ENCODE results near the gene IRAG1.

Gene IRAG1

DNA sequence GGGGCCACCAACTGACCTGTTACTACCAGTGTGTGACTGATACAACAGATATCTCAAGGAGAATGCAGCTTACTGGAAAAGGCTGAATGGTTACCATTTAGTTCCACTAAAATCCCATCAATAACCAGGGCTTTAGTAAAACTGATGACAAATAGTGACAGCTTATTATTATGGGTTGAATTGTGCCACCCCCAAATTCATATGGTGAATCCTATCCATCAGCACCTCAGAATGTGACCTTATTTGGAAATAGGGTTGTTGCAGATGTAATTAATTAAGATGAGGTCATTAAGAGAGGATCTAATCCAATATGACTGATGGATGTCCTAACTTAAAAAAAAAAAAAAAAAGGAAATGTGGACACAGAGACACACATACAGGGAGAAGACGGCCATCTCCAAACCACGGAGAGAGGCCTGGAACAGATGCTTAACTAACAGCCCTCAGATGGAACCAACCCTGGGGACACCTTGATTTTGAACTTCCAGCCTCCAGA, 27.4 kb upstream of the IRAG1 start:
- Histone ChIP-seq H2AFZ (ENCODE audit: low read depth) (no peak overlapping the region), H3K27ac (no peak overlapping the region), H4K20me1 (ENCODE audit: insufficient read depth) (no peaks in the 10 kb centered on the region), H3K79me2 (ENCODE audit: insufficient read depth, low read depth) (no peaks in the 10 kb centered on the region), H3K36me3 (ENCODE audit: insufficient read depth) (no peaks in the 10 kb centered on the region), H3K4me3 (IDR thresholded peaks at IDR 0.05; ENCODE audit: insufficient read depth, low read depth, low read length) (no peak overlapping the region), H3K4me2 (no peak overlapping the region), H3K27me3 (ENCODE audit: insufficient read depth, low read depth) (no peaks in the 10 kb centered on the region), H3K4me1 (ENCODE audit: low read depth, poor library complexity, severe bottlenecking) (no peaks in the 10 kb centered on the region), H3K9ac (no peak overlapping the region)
- TF ChIP-seq CTCF (conservative IDR thresholded peaks at IDR 0.05; ENCODE audit: low read depth, low read length): no peak

GRCh38 chr11:10719616-10720015, 26.1 kb upstream of the IRAG1 start:
- H3K4me2 ChIP-seq: no peak overlapping the region
- H3K4me3 ChIP-seq (IDR thresholded peaks at IDR 0.05; ENCODE audit: insufficient read depth, low read depth, low read length): no peak overlapping the region
- H3K36me3 ChIP-seq (ENCODE audit: insufficient read depth): no peaks in the 10 kb centered on the region
- no peaks in the 10 kb centered on the region for H3K27me3 ChIP-seq (ENCODE audit: insufficient read depth, low read depth)
- no peak overlapping the region for H3K9ac ChIP-seq
- no peak overlapping the region for H3K27ac ChIP-seq
- H3K4me1 ChIP-seq (ENCODE audit: low read depth, poor library complexity, severe bottlenecking): no peaks in the 10 kb centered on the region
- H4K20me1 ChIP-seq (ENCODE audit: insufficient read depth): no peaks in the 10 kb centered on the region
- no peak overlapping the region for H2AFZ ChIP-seq (ENCODE audit: low read depth)
- no peaks in the 10 kb centered on the region for H3K79me2 ChIP-seq (ENCODE audit: insufficient read depth, low read depth)
- TF ChIP-seq CTCF (conservative IDR thresholded peaks at IDR 0.05; ENCODE audit: low read depth, low read length): no peak

- Histone ChIP-seq H3K4me3 (IDR thresholded peaks at IDR 0.05; ENCODE audit: insufficient read depth, low read depth, low read length) (no peak overlapping the region), H3K79me2 (ENCODE audit: insufficient read depth, low read depth) (no peaks in the 10 kb centered on the region), H3K4me2 (no peak overlapping the region), H4K20me1 (ENCODE audit: insufficient read depth) (no peaks in the 10 kb centered on the region), H3K36me3 (ENCODE audit: insufficient read depth) (no peaks in the 10 kb centered on the region), H3K27ac (no peak overlapping the region), H3K27me3 (ENCODE audit: insufficient read depth, low read depth) (no peaks in the 10 kb centered on the region), H2AFZ (ENCODE audit: low read depth) (no peak overlapping the region), H3K9ac (no peak overlapping the region), H3K4me1 (ENCODE audit: low read depth, poor library complexity, severe bottlenecking) (no peaks in the 10 kb centered on the region)
- no peak for TF ChIP-seq CTCF (conservative IDR thresholded peaks at IDR 0.05; ENCODE audit: low read depth, low read length)
Measured at GRCh38 chr11:10716543-10717259, 23.1 kb upstream of the IRAG1 start.

DNA sequence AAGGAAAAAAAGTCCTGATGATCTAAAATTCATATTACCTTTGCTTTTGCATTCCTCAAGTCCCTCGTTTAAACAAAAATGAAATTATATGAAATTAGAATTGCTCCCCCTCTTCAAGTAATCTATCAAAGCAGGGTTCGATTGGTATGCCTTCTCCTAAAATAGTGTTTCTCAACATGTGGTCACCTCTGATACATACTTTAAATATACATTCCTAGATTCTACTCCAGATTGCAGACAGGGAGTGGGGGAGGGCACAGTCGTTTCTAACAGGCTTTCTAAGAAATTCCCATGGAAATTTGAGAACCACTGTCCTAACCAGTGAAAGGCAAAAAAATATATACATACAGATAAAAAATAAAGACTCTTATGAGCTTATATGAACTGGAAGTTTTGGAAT, 22.6 kb upstream of the IRAG1 start:
- TF ChIP-seq CTCF (conservative IDR thresholded peaks at IDR 0.05; ENCODE audit: low read depth, low read length): no peak
- Histone ChIP-seq H3K27me3 (ENCODE audit: insufficient read depth, low read depth) (no peaks in the 10 kb centered on the region), H2AFZ (ENCODE audit: low read depth) (no peak overlapping the region)

More for the DNA sequence above, 22.6 kb upstream of the IRAG1 start:
- H3K4me3 ChIP-seq (IDR thresholded peaks at IDR 0.05; ENCODE audit: insufficient read depth, low read depth, low read length): no peak overlapping the region
- no peak overlapping the region for H3K4me2 ChIP-seq
- no peaks in the 10 kb centered on the region for H4K20me1 ChIP-seq (ENCODE audit: insufficient read depth)
- H3K4me1 ChIP-seq (ENCODE audit: low read depth, poor library complexity, severe bottlenecking): no peaks in the 10 kb centered on the region
- no peaks in the 10 kb centered on the region for H3K79me2 ChIP-seq (ENCODE audit: insufficient read depth, low read depth)
- H3K9ac ChIP-seq: no peak overlapping the region
- H3K27ac ChIP-seq: no peak overlapping the region
- no peaks in the 10 kb centered on the region for H3K36me3 ChIP-seq (ENCODE audit: insufficient read depth)

Measured in KMS-11 (cell line).